Ovary (tissue), 3 donors: ENCODE results near the gene CCDC182.

Experiments
- POLR2A ChIP-seq: fragments of 450-650 bp; IDR thresholded peaks from one replicate; pipeline ENCODE4 v1.6.1; 2017; ENCODE audit warnings: antibody characterized with exemption, mild to moderate bottlenecking, moderate library complexity
- TF ChIP-seq, protein P1 (sequence below), 3 donors: fragments of 450-650 bp in 2 of 3; fragments of 200-600 bp in 1 of 3; IDR thresholded peaks; one replicate each; pipeline versions ENCODE4 v1.5.1 to v1.8.0; 2016 to 2022; ENCODE audit warnings: antibody characterized with exemption in 3 of 3, mild to moderate bottlenecking in 1 of 3
- donor health status: DM: no; HTN: no; CAD: no.

DNA sequence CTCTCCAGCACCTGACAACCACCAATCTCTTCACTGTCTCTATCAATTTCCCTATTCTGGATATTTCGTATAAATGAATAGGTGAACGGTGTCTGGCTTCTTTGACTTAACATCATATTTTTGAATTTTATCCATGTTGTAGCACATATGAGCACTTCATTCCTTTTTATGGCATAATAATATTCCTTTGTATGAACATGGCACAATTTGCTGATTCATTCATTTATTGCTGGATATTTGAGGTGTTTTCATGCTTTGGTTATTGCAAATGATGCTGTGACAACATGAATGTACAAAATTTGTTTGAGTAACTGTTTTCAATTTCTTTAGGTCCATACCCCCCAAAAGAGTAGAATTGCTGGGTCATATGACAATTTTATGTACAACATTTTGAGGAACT, 12.0 kb downstream of the CCDC182 start:
- TF ChIP-seq, protein P1, sequence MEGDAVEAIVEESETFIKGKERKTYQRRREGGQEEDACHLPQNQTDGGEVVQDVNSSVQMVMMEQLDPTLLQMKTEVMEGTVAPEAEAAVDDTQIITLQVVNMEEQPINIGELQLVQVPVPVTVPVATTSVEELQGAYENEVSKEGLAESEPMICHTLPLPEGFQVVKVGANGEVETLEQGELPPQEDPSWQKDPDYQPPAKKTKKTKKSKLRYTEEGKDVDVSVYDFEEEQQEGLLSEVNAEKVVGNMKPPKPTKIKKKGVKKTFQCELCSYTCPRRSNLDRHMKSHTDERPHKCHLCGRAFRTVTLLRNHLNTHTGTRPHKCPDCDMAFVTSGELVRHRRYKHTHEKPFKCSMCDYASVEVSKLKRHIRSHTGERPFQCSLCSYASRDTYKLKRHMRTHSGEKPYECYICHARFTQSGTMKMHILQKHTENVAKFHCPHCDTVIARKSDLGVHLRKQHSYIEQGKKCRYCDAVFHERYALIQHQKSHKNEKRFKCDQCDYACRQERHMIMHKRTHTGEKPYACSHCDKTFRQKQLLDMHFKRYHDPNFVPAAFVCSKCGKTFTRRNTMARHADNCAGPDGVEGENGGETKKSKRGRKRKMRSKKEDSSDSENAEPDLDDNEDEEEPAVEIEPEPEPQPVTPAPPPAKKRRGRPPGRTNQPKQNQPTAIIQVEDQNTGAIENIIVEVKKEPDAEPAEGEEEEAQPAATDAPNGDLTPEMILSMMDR (IDR thresholded peaks at IDR 0.05): no peak
- TF ChIP-seq POLR2A: no peak
